Parathyroid adenoma (tissue), 2 donors: ENCODE results near the gene GRID1.

Source experiments
- H2AFZ ChIP-seq: fragments of 300-600 bp; sonication (generic); one replicate; pipeline ENCODE4 v1.7.0; 2017; ENCODE audit warnings: antibody characterized with exemption, mild to moderate bottlenecking
- H3K27ac ChIP-seq: fragments of 300-600 bp; sonication (generic); one replicate; pipeline ENCODE4 v1.7.0; 2017
- H3K27me3 ChIP-seq: fragments of 300-600 bp; sonication (generic); one replicate; pipeline ENCODE4 v1.7.0; 2017; ENCODE audit warnings: low read length; ENCODE audit not compliant: control insufficient read depth, insufficient read depth
- H3K36me3 ChIP-seq: fragments of 300-600 bp; sonication (generic); one replicate; pipeline ENCODE4 v1.7.0; 2017; ENCODE audit warnings: low read length; ENCODE audit not compliant: control insufficient read depth, insufficient read depth
- H3K4me1 ChIP-seq: fragments of 300-600 bp; sonication (generic); one replicate; pipeline ENCODE4 v1.7.0; 2017; ENCODE audit warnings: control low read depth
- H3K4me2 ChIP-seq: fragments of 300-600 bp; sonication (generic); one replicate; pipeline ENCODE4 v1.7.0; 2017; ENCODE audit warnings: low read length
- H3K4me3 ChIP-seq: fragments of 300-600 bp; sonication (generic); one replicate; pipeline ENCODE4 v1.7.0; 2017; ENCODE audit warnings: low read depth, low read length
- H3K79me2 ChIP-seq: fragments of 300-600 bp; sonication (generic); one replicate; pipeline ENCODE4 v1.7.0; 2017; ENCODE audit warnings: control low read depth
- H3K9ac ChIP-seq: fragments of 300-600 bp; sonication (generic); one replicate; pipeline ENCODE4 v1.7.0; 2017; ENCODE audit warnings: mild to moderate bottlenecking
- H3K9me3 ChIP-seq: fragments of 300-600 bp; sonication (generic); one replicate; pipeline ENCODE4 v1.7.0; 2017; ENCODE audit warnings: low read length; ENCODE audit not compliant: control insufficient read depth
- TF ChIP-seq, protein P1 (sequence below): fragments of 300-600 bp; sonication (generic); IDR thresholded peaks from one replicate; pipeline ENCODE4 v1.7.0; 2017; ENCODE audit warnings: antibody characterized with exemption, mild to moderate bottlenecking
- donor health status: primary hyperparathyroidism.

GRID1 gene

DNA sequence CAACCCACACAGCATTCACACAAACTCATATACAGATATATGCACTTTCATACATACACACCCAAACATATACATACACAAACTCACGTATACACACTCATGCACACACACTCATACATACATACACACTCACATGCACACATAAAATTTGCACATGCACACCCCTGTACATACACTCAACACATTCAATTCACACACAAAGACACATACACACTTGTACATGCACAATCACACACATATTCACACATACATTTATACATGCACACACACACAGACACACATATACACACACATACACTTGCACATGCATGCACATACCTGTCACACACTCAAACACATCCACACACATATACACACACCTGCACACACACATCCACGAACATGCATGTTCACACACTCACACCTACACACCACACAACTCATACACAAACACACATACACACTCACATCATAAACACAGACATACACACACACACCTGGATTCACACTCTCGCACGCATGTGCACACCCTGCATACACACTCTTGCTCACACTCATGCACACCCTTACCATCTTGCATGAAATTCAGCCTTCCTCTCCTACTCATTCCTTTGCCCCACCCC, 451.2 kb downstream of the GRID1 start:
- no peaks in the 10 kb centered on the region for H3K36me3 ChIP-seq
- H3K9me3 ChIP-seq, result no peaks in the 10 kb centered on the region
- no peaks in the 10 kb centered on the region for H3K79me2 ChIP-seq
- H3K27ac ChIP-seq, result no peak overlapping the region
- H3K9ac ChIP-seq, result no peak overlapping the region
- H3K4me1 ChIP-seq, result no peaks in the 10 kb centered on the region
- no peak overlapping the region for H3K4me2 ChIP-seq
- no peaks in the 10 kb centered on the region for H3K27me3 ChIP-seq
- H2AFZ ChIP-seq, result no peak overlapping the region
- TF ChIP-seq, protein P1, sequence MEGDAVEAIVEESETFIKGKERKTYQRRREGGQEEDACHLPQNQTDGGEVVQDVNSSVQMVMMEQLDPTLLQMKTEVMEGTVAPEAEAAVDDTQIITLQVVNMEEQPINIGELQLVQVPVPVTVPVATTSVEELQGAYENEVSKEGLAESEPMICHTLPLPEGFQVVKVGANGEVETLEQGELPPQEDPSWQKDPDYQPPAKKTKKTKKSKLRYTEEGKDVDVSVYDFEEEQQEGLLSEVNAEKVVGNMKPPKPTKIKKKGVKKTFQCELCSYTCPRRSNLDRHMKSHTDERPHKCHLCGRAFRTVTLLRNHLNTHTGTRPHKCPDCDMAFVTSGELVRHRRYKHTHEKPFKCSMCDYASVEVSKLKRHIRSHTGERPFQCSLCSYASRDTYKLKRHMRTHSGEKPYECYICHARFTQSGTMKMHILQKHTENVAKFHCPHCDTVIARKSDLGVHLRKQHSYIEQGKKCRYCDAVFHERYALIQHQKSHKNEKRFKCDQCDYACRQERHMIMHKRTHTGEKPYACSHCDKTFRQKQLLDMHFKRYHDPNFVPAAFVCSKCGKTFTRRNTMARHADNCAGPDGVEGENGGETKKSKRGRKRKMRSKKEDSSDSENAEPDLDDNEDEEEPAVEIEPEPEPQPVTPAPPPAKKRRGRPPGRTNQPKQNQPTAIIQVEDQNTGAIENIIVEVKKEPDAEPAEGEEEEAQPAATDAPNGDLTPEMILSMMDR, result no peak
- no peak overlapping the region for H3K4me3 ChIP-seq

GRCh38 chr10:85914720-85915119, 451.9 kb downstream of the GRID1 start:
- no peak overlapping the region for H3K4me2 ChIP-seq
- H3K4me3 ChIP-seq, result no peak overlapping the region
- no peak overlapping the region for H3K9ac ChIP-seq
- H3K9me3 ChIP-seq, result no peaks in the 10 kb centered on the region
- H3K79me2 ChIP-seq, result no peaks in the 10 kb centered on the region
- H3K27ac ChIP-seq, result no peak overlapping the region
- TF ChIP-seq, protein P1, result no peak
- H3K27me3 ChIP-seq, result no peaks in the 10 kb centered on the region
- H3K4me1 ChIP-seq, result no peaks in the 10 kb centered on the region
- H3K36me3 ChIP-seq, result no peaks in the 10 kb centered on the region
- H2AFZ ChIP-seq, result no peak overlapping the region

DNA sequence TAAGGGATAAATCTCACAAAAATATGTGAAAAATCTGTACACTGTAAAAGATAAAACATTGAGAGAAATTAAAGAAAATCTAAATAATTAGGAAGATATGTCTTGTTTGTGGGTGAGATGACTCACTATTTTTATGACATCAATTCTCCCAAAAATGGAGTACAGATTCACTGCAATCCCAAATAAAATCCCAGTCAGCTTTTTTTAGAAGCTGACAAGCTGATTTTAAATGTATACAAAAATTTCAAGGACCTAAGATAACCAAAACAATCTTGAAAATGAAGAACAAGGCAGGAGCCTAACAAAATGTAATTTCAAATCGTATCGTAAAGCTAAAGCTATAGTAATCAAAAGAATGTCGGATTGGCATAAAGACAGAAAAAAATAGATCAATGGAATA, 458.1 kb downstream of the GRID1 start:
- no peaks in the 10 kb centered on the region for H3K79me2 ChIP-seq

DNA sequence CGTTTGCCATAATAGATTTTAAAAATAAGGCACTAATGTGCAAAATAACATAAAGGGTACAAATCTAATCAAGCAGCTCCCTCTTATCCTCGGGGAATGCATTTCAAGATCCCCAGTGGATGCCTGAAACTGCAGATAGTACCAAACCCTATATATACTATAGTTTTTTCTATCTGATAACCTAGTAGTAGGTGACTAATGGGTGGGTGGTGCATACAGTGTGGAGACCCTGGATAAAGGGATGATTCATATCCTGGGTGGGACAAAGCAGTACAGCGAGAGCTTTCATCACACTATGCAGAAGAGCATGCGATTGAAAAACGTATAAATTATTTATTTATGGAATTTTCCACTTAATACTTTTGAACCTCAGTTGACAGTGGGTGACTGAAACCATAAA, 464.5 kb downstream of the GRID1 start:
- Histone ChIP-seq H3K9me3 (no peaks in the 10 kb centered on the region), H3K4me2 (no peak overlapping the region), H3K4me1 (no peaks in the 10 kb centered on the region), H3K27ac (no peak overlapping the region), H3K36me3 (no peaks in the 10 kb centered on the region), H2AFZ (no peak overlapping the region), H3K9ac (no peak overlapping the region), H3K27me3 (no peaks in the 10 kb centered on the region), H3K4me3 (no peak overlapping the region), H3K79me2 (no peaks in the 10 kb centered on the region)
- TF ChIP-seq, protein P1, result no peak

More for the DNA sequence above, 458.1 kb downstream of the GRID1 start:
- Histone ChIP-seq H3K4me2 (no peak overlapping the region), H3K36me3 (no peaks in the 10 kb centered on the region), H3K4me3 (no peak overlapping the region), H3K9me3 (no peaks in the 10 kb centered on the region), H3K27ac (no peak overlapping the region), H3K9ac (no peak overlapping the region), H3K4me1 (no peaks in the 10 kb centered on the region), H3K27me3 (no peaks in the 10 kb centered on the region), H2AFZ (no peak overlapping the region)
- TF ChIP-seq, protein P1, result no peak

- Histone ChIP-seq H3K4me1 (no peaks in the 10 kb centered on the region), H3K36me3 (no peaks in the 10 kb centered on the region), H3K79me2 (no peaks in the 10 kb centered on the region), H2AFZ (no peak overlapping the region), H3K4me3 (no peak overlapping the region), H3K9me3 (no peaks in the 10 kb centered on the region), H3K27me3 (no peaks in the 10 kb centered on the region), H3K27ac (no peak overlapping the region), H3K9ac (no peak overlapping the region), H3K4me2 (no peak overlapping the region)
- TF ChIP-seq, protein P1, result no peak
Measured at GRCh38 chr10:85901599-85901998, 465.0 kb downstream of the GRID1 start.
